Renal cortex interstitium (tissue), 11 donors: ENCODE measurements around the gene LAGE3. TPM values are rescaled to one million over a fixed set of nuclear protein-coding genes. Genes with fewer than 3 reads are reported as not detected.

Experiments
- DNase-seq, 11 donors: peaks; one replicate each; pipeline ENCODE4 v3.0.0-alpha.2; 2013; ENCODE audit warnings: low read depth in 9 of 11, low spot score in 4 of 11; ENCODE audit errors: extremely low read depth in 1 of 11
- polyA plus RNA-seq, 3 donors: library from polyadenylated mRNA; unstranded; fragments of 120-200 nt; gene quantifications; one replicate each; pipeline ENCODE4 v1.2.1, GENCODE V29; 2013; ENCODE audit not compliant: insufficient read length in 3 of 3

Gene LAGE3
- polyA plus RNA-seq, 3 donors: 9.2 to 14.9 (median 11.8) TPM

DNA sequence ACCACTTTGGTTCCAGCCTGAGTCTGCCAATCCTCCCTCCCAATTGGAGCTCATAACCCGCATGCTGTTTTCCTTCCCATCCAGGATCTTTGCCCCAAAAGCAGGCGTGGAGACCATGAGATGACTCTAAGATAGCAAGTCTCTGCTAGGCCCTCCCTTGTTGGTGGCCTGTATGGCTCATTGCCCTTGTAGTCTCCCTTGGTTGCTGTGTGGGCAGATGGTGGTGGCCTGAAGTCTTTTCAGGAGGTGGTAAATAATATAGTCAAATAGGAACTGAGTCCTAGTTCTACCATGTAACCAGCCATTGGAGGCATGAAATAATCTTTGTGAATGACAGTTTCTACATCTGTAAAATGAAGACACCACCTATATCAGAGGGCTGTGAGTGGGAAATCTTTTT is 49.4 kb downstream of the LAGE3 start:
- DNase-seq: no peak

DNA sequence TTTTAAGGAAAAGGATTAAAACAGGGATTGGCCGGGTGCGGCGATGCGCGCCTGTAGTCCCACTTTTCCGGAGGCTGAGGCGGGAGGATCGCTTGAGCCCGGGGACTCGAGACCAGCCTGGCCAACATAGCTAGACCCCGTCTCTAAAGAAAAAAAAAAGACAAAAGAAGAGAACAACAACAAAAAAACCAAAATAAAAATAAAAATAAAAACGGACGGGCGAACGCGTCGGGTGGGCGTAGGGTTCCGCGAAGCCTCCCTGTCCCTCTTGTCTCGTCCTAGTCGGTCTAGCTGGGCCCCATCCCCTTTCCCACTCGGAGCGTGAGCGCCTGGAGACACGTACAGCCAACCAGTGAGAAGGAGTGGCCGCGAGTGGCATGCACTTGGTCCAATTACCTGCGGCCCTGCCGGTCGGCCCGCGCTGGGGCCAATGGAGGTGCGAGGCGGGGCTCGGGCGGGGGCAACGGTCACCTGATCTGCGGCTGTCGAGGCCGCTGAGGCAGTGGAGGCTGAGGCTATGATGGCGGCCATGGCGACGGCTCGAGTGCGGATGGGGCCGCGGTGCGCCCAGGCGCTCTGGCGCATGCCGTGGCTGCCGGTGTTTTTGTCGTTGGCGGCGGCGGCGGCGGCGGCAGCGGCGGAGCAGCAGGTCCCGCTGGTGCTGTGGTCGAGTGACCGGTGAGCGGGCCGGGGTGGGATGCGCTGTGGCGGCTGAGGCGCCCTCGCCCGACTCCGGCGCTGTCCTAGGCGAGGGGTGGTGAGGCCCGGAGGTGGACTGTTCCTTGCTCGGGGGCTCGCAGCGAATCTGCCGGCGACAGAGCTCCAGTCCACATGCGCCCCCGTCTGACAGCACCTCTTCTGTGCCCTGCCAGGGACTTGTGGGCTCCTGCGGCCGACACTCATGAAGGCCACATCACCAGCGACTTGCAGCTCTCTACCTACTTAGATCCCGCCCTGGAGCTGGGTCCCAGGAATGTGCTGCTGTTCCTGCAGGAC is 50.6 kb downstream of the LAGE3 start, which contains the start of gene ATP6AP1:
Gene ATP6AP1, plus strand, starts transcription at position 502 of the 996 bp plus-strand sequence. Its CDS starts 16 bp downstream, at position 518.
- peak in 9 of 11 donors; percentile 55 to 90 (median 81) for DNase-seq

Other genes with a start within 250 kb of the LAGE3 start
- not detected for gene OPN1MW3, start 221.7 kb downstream of the LAGE3 start, polyA plus RNA-seq
- not detected for gene TEX28, start 184.2 kb downstream of the LAGE3 start, polyA plus RNA-seq
- under 1 TPM; 0.22 to 0.52 (median 0.24) TPM for gene TKTL1, start 183.5 kb downstream of the LAGE3 start, polyA plus RNA-seq
- gene FLNA, start 104.6 kb downstream of the LAGE3 start, polyA plus RNA-seq: 100 to 1,000 TPM; 412 to 595 (median 545) TPM
- gene EMD, start 100.0 kb downstream of the LAGE3 start, polyA plus RNA-seq: 10 to 100 TPM; 71.3 to 97.8 (median 78.0) TPM
- 1,000 to 10,000 TPM; 3,021 to 3,596 (median 3,323) TPM for gene RPL10, start 80.9 kb downstream of the LAGE3 start, polyA plus RNA-seq
- 10 to 100 TPM; 11.5 to 13.9 (median 12.0) TPM for gene DNASE1L1, start 70.0 kb downstream of the LAGE3 start, polyA plus RNA-seq
- 10 to 100 TPM; 32.4 to 51.9 (median 33.2) TPM for gene TAFAZZIN, start 67.7 kb downstream of the LAGE3 start, polyA plus RNA-seq
- 100 to 1,000 TPM; 133 to 160 (median 154) TPM for gene ATP6AP1, start 50.6 kb downstream of the LAGE3 start, polyA plus RNA-seq
- 100 to 1,000 TPM; 112 to 147 (median 141) TPM for gene GDI1, start 42.1 kb downstream of the LAGE3 start, polyA plus RNA-seq
- gene FAM50A, start 35.1 kb downstream of the LAGE3 start, polyA plus RNA-seq: 10 to 100 TPM; 47.3 to 60.2 (median 54.6) TPM
- 10 to 100 TPM; 52.8 to 72.0 (median 57.0) TPM for gene PLXNA3, start 21.0 kb downstream of the LAGE3 start, polyA plus RNA-seq
- gene UBL4A, start 7.3 kb upstream of the LAGE3 start, polyA plus RNA-seq: 10 to 100 TPM; 23.9 to 32.2 (median 25.9) TPM
- 10 to 100 TPM; 14.8 to 23.1 (median 21.4) TPM for gene SLC10A3, start 11.3 kb upstream of the LAGE3 start, polyA plus RNA-seq
- 10 to 100 TPM; 22.9 to 42.8 (median 36.7) TPM for gene FAM3A, start 37.0 kb upstream of the LAGE3 start, polyA plus RNA-seq
- 10 to 100 TPM; 39.2 to 46.8 (median 40.5) TPM for gene G6PD, start 67.6 kb upstream of the LAGE3 start, polyA plus RNA-seq
- 10 to 100 TPM; 13.7 to 20.2 (median 19.5) TPM for gene IKBKG, start 68.3 kb upstream of the LAGE3 start, polyA plus RNA-seq
- not detected for gene CTAG1A, start 105.9 kb upstream of the LAGE3 start, polyA plus RNA-seq
- gene CTAG1B, start 140.0 kb upstream of the LAGE3 start, polyA plus RNA-seq: not detected
- gene CTAG2, start 174.3 kb upstream of the LAGE3 start, polyA plus RNA-seq: not detected